Smooth muscle cell (in vitro differentiated cells): ENCODE results near the gene KLHL17. TPM values are rescaled to one million over a fixed set of nuclear protein-coding genes. Genes with fewer than 3 reads are reported as not detected.

Source experiments
- DNase-seq: peaks from one replicate; lab custom pipeline; 2025; ENCODE audit not compliant: unreplicated experiment; lab: John Stamatoyannopoulos, UW
- H2AFZ ChIP-seq: fragments of 200-600 bp; sonication (generic); 2 replicates; pipeline ENCODE4 v1.6.0; 2016; ENCODE audit warnings: antibody characterized with exemption, low read depth, mild to moderate bottlenecking
- H3F3A ChIP-seq: fragments of 200-600 bp; sonication (generic); 2 replicates; pipeline ENCODE4 v1.6.0; 2017; ENCODE audit warnings: antibody characterized with exemption, low read depth
- H3K27ac ChIP-seq: fragments of 200-600 bp; sonication (generic); 2 replicates; pipeline ENCODE4 v1.5.1; 2016; ENCODE audit warnings: low read depth, mild to moderate bottlenecking
- H3K27me3 ChIP-seq: fragments of 200-600 bp; sonication (generic); 2 replicates; pipeline ENCODE4 v1.6.1; 2016; ENCODE audit warnings: low read depth, mild to moderate bottlenecking
- H3K36me3 ChIP-seq: fragments of 200-600 bp; sonication (generic); 2 replicates; pipeline ENCODE4 v1.5.1; 2016; ENCODE audit warnings: low read depth
- H3K4me1 ChIP-seq: fragments of 200-600 bp; sonication (generic); 2 replicates; pipeline ENCODE4 v1.5.1; 2016; ENCODE audit warnings: low read depth
- H3K4me2 ChIP-seq: fragments of 200-600 bp; sonication (generic); 2 replicates; pipeline ENCODE4 v1.6.0; 2016; ENCODE audit warnings: mild to moderate bottlenecking
- H3K4me3 ChIP-seq: fragments of 200-600 bp; sonication (generic); 2 replicates; pipeline ENCODE4 v1.5.1; 2016; ENCODE audit warnings: mild to moderate bottlenecking
- H3K79me2 ChIP-seq: fragments of 200-600 bp; sonication (generic); 2 replicates; pipeline ENCODE4 v1.6.0; 2016; ENCODE audit warnings: low read depth, mild to moderate bottlenecking
- H3K9ac ChIP-seq: fragments of 200-600 bp; sonication (generic); 2 replicates; pipeline ENCODE4 v1.6.0; 2016; ENCODE audit warnings: low read depth
- H3K9me3 ChIP-seq: fragments of 200-600 bp; sonication (generic); replicated peaks from 2 replicates; pipeline ENCODE4 v1.5.1; 2016; ENCODE audit warnings: low read depth
- H4K20me1 ChIP-seq: fragments of 200-600 bp; sonication (generic); 2 replicates; pipeline ENCODE4 v1.6.0; 2016; ENCODE audit warnings: low read depth
- WGBS: methylation state at CpG from one replicate; pipeline ENCODE4 v1.1.7; 2016; ENCODE audit warnings: low lambda C conversion rate; 5-methylcytosine and 5-hydroxymethylcytosine counted together
- polyA plus RNA-seq: library from polyadenylated mRNA; unstranded; fragments of >200 nt; fragmentation: Nextera tagmentation; extraction: Ambion mirVana; gene quantifications from 2 replicates; pipeline ENCODE4 v1.2.1, GENCODE V29; 2016
- total RNA-seq: library from RNA; depleted of rRNA; stranded (reverse); fragments of >200 nt; gene quantifications from 2 replicates; pipeline ENCODE4 v1.2.3, GENCODE V29; 2014
- TF ChIP-seq, protein P1 (sequence below): fragments of 200-600 bp; sonication (generic); IDR thresholded peaks from 2 replicates; pipeline ENCODE4 v1.5.1; 2017; ENCODE audit warnings: borderline replicate concordance, mild to moderate bottlenecking, antibody characterized with exemption; ENCODE audit not compliant: insufficient read depth, poor library complexity, severe bottlenecking

The KLHL17 gene
- total and polyA plus RNA-seq, 2 experiments from 2014 or later = 10.2 to 29.9 TPM

DNA sequence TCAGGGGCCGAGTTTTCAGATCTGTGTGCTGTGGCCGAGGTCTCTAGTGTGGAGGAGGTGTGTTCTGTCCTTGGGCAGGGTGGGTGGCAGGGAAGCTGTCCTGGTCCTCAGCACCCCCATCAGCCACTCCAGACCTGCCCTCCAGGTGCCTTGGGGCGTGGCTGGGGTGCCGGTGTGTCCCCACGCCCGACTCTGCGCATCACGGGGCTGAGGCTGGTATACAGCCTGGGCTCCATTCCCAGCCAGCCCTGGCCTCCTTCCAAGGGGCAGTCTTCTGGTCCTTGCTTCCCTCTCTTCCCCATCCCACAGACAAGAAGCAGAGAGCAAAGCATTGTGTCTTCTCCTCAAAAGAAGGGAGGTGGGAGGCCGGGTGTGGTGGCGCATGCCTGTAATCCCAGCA, 32.6 kb upstream of the KLHL17 start:
- Histone ChIP-seq H3K27ac (no peak overlapping the region), H3K4me1 (peaks cover 8% of the 10 kb centered on the region), H3F3A (no peaks in the 10 kb centered on the region), H3K79me2 (no peaks in the 10 kb centered on the region), H4K20me1 (peaks cover 54% of the 10 kb centered on the region), H3K36me3 (no peaks in the 10 kb centered on the region), H3K4me3 (no peak overlapping the region), H3K27me3 (no peaks in the 10 kb centered on the region), H3K9me3 (no peaks in the 10 kb centered on the region), H2AFZ (no peak overlapping the region), H3K4me2 (no peak overlapping the region), H3K9ac (no peak overlapping the region)
- WGBS = 98% methylated on average over 10 of the region's 10 CpGs
- TF ChIP-seq, protein P1, sequence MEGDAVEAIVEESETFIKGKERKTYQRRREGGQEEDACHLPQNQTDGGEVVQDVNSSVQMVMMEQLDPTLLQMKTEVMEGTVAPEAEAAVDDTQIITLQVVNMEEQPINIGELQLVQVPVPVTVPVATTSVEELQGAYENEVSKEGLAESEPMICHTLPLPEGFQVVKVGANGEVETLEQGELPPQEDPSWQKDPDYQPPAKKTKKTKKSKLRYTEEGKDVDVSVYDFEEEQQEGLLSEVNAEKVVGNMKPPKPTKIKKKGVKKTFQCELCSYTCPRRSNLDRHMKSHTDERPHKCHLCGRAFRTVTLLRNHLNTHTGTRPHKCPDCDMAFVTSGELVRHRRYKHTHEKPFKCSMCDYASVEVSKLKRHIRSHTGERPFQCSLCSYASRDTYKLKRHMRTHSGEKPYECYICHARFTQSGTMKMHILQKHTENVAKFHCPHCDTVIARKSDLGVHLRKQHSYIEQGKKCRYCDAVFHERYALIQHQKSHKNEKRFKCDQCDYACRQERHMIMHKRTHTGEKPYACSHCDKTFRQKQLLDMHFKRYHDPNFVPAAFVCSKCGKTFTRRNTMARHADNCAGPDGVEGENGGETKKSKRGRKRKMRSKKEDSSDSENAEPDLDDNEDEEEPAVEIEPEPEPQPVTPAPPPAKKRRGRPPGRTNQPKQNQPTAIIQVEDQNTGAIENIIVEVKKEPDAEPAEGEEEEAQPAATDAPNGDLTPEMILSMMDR = no peak
- no peak for DNase-seq

DNA sequence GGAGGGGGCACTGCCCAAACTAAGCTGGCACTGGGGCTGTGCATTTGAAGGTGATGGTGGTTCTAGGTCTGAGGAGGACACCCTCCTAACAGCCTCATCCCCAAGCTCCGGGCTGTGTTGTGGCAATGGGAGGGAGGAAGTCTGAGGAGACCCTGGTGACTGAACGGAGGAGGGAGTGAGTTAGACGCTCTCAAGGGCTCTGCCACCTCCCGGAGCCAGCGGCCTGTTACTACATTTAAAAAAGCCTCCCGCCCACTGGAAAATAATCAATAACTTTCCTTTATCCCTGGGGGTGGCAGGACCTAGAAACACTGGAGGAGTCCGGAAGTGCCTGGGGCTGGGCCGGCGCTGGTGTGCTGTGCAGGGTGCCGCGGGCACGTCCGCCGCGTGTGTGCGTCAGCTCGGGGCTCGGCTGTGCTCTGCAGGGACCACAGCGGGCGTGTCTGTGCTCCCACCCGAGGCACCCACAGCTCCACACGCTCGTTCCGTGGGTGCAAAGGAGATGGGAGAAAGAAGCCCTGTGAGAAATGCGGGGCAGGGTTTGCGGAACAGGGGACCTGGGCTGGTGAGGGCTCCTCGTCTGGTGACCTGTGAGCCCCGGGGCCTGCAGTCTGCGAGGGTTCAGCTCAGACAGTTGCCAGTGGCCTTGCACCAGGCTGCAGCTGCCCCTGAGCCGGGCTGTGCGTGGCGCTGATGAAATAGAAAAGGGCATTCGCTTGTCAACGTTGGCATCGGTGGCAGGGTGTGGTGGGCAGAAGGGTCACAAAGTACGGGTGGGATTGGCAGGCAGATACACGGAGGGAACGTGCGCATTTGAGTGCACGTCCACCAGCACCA, 31.3 kb upstream of the KLHL17 start:
- Histone ChIP-seq H3K4me2 (no peak overlapping the region), H3K27me3 (no peaks in the 10 kb centered on the region), H2AFZ (no peak overlapping the region), H3K9me3 (no peaks in the 10 kb centered on the region), H4K20me1 (peaks cover 53% of the 10 kb centered on the region), H3F3A (no peaks in the 10 kb centered on the region), H3K9ac (no peak overlapping the region), H3K4me1 (peaks cover 7% of the 10 kb centered on the region), H3K79me2 (no peaks in the 10 kb centered on the region), H3K4me3 (no peak overlapping the region), H3K27ac (no peak overlapping the region), H3K36me3 (no peaks in the 10 kb centered on the region)
- TF ChIP-seq, protein P1 = no peak
- WGBS = 88% methylated on average over 37 of the region's 40 CpGs
- DNase-seq = no peak

DNA sequence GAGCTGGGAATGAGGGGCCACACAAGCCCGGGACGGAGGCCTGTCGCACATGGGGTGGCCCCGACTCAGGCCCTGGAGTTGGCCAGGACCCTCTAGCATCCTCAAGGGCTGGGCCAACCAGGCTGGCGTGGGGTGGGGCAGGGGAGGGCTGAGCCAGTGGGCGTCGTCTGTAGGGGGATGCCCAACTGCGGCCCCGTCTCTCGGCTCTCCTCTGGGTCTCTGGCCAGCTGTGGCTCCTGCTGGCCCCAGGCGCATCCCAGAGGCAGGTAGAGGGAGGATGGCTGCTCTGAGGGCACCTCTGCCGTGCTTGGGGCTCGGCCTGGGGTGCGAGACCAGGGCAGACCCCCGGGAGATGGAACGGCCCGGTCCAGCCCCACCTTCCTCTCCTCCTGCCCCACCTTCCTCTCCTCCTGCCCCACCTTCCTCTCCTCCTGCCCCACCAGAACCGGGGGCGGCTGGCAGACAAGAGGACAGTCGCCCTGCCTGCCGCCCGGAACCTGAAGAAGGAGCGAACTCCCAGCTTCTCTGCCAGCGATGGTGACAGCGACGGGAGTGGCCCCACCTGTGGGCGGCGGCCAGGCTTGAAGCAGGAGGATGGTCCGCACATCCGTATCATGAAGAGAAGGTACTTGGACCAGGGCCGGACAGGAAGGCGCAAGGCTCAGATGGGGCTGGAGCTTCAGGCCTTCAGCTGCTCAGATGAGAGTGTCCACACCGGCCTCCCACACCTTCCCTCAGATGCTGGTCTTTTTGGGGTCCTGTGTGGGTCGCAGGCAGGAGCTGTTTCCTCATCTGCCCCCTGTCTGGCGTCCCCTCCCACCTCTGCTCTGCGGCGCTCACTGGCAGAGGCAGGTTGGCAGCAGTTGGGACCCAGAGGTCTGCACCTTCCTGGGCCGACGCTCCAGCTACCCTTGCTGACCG, 30.4 kb upstream of the KLHL17 start:
- Histone ChIP-seq H3K4me2 (no peak overlapping the region), H3K9ac (no peak overlapping the region), H3F3A (no peaks in the 10 kb centered on the region), H3K27ac (no peak overlapping the region), H3K4me1 (peaks cover 8% of the 10 kb centered on the region), H4K20me1 (peaks cover 53% of the 10 kb centered on the region), H3K79me2 (no peaks in the 10 kb centered on the region), H3K27me3 (no peaks in the 10 kb centered on the region), H3K4me3 (no peak overlapping the region), H3K9me3 (no peaks in the 10 kb centered on the region), H2AFZ (no peak overlapping the region), H3K36me3 (no peaks in the 10 kb centered on the region)
- no peak for DNase-seq
- WGBS = 94% methylated on average over 37 of the region's 40 CpGs
- TF ChIP-seq, protein P1 = no peak
